GM12874 (cell line): ENCODE data around the gene WNK3.

ENCODE experiments used
- TF ChIP-seq, protein P1 (sequence below): IDR thresholded peaks from 2 replicates; pipeline ENCODE4 v1.5.1; 2011; ENCODE audit warnings: low read depth, mild to moderate bottlenecking, control low read depth, low read length, moderate library complexity; ENCODE audit not compliant: insufficient read depth

The WNK3 gene

DNA sequence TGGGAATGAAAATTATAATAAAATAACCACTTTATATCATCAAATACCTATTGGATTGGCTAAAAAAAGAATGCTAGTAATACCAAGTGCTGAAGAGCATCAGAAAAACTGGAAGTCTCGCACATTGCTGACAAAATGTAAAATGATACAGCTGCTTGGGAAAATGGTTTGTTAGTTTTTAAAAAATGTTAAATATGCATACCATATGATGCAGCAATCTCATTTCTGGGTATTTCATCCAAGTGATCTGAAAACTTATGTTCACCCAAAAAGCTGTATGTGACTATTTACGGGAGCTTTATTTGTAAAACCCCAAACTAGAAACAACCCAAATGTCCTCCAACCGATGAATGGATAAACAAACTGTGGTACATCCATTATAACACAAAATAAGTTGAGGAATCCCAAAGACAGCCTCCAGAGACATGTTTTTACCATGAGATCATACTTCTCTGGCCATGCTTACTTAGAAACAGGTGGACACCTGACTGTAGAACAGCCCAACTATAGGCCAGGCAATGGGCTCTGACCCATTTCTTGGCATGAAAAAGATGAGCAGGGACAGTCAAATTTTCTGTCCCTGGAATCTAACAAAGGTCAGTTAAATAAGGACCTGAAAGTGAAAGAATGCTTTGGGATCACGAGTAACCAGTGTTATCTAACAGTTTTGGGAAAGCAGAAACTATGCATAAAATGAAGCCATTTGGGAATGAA lies 127.3 kb downstream of the WNK3 start:
- TF ChIP-seq, protein P1, sequence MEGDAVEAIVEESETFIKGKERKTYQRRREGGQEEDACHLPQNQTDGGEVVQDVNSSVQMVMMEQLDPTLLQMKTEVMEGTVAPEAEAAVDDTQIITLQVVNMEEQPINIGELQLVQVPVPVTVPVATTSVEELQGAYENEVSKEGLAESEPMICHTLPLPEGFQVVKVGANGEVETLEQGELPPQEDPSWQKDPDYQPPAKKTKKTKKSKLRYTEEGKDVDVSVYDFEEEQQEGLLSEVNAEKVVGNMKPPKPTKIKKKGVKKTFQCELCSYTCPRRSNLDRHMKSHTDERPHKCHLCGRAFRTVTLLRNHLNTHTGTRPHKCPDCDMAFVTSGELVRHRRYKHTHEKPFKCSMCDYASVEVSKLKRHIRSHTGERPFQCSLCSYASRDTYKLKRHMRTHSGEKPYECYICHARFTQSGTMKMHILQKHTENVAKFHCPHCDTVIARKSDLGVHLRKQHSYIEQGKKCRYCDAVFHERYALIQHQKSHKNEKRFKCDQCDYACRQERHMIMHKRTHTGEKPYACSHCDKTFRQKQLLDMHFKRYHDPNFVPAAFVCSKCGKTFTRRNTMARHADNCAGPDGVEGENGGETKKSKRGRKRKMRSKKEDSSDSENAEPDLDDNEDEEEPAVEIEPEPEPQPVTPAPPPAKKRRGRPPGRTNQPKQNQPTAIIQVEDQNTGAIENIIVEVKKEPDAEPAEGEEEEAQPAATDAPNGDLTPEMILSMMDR: no peak

DNA sequence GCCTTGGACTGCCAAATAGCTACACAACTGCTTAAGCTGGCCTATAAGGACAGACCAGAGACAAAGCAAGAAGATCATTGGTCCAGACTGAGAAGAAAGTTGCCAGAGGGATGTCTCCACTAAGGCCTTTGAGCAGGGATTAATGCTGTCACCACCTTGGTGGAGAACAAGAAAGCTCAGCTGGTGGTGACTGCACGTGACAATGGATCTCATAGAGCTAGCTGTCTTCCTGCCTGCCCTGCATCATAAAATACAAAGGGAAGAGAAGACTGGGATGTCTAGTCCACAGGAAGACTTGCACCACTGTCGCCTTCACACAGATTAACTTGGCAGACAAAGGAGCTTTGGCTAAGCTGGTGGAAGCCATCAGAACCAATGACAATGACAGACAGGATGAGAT lies 134.3 kb downstream of the WNK3 start:
- TF ChIP-seq, protein P1: no peak

DNA sequence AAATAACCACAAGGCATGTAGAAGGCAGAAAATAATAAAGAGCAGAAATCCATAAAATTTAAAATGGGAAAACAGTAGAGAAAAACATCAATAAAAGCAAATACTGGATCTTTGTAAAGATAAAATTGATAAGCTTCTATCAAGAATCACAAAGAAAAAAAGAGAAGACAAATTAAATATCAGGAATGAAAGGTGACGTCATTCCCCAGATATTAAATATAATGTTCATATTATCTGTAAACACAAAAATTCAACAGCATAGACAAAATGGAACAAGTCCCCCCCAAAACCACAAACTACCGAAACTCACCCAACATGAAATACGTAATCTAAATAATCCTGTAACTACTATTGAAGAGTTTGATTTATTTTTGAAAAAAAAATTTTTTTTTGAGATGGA lies 144.2 kb downstream of the WNK3 start:
- TF ChIP-seq, protein P1: no peak

DNA sequence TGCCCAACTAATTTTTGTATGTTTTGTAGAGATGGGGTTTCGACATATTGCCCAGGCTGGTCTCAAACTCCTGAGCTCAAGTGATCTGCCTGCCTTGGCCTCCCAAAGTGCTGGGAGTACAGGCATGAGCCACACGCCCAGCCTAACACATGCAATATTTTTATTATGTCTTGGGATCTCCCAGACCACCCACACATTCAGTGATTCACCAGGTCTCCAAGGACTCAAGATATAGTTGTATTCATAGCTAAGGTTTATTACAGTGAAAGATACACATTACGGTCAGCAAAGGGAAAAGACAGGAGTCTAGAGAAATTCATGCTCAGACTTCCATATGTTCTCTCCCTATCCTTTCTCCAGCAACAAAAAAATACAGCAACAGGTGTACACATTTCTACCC lies 149.3 kb downstream of the WNK3 start:
- TF ChIP-seq, protein P1: no peak

DNA sequence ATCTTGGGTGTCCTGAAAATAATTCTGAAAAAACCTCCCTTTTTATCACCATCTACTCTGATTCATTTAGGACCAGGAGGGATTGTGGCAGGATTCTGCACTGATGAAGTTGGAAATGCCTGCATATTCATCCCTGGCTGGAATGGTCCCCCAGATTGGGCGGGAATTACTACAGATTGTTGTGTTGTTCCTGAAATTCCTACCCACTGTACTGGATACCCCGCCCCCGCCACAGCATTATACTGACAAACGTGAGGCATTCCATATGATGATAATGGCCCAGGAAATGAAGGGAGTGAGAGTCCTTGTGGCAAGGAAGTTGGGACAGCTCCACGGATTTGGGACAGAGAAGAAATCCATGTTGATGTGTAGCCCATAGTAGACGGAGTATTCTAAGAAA lies 159.6 kb downstream of the WNK3 start:
- TF ChIP-seq, protein P1: no peak

DNA sequence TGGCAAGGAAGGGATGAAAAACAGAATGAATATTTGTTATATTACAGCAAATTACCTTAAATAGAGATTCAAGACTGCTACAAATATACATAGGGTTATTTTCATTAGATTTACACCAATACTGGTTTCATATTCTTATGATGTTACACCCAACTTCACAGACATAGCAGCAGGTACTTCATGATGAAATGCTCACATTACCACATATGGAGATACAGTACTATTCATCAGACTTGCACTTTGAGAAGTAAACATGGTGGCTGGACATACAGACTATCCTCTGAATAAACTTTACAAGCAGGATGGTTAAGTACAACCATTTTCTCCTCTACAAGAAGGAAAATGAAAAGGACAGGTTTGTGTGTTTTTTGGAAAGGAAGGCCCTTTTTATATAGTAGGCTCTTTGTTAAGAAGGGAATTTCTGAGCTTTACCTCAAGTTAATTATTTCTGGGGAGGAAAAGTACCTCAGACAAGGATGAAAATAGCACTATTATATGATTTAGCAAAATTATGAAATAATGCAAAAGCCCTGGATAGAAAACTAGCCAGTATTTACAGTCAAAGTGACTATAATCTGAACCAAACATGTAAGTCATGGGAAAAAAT lies 162.8 kb downstream of the WNK3 start:
- TF ChIP-seq, protein P1: no peak

DNA sequence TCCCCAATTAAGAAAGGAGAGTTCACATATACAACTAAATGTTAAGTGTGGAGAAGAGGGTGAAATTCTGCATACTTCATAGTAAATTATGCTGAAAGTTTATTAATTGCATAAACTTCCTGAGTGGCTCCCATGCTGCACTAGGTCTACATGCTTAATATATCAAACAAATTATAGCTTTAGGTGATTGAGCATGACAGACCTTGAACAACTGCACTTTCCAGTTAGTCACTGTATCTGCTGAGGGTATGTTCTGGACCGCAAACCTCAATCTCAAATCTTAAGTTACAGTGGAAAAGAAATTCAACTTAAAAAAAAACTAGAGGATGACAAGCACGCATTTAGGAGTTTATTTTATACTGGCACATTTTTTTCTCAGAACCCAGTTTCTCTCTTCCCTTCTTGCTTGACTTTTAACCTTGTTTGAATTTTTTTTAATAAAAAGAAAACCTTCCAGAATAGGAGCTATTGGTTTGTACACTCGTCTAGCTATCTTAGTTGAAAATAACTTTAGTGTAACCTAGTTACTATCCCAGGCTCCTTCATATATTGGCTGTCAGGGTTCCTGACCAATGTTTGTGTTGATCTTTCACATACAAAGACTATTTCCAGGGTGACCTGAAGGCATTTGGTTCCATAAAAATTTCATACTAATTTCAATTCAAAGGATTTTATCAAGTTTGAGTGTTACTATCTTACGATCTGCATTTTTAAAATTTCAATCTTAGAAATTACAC lies 164.6 kb downstream of the WNK3 start:
- TF ChIP-seq, protein P1: no peak
